Measurements from ENCODE around the gene GABRG3. TPM values are rescaled to one million over a fixed set of nuclear protein-coding genes. Genes with fewer than 3 reads are reported as not detected.

The GABRG3 gene
- total and polyA plus RNA-seq, 12 donors = 0.08 to 1.1 (median 0.44) TPM; not detected in 5

DNA sequence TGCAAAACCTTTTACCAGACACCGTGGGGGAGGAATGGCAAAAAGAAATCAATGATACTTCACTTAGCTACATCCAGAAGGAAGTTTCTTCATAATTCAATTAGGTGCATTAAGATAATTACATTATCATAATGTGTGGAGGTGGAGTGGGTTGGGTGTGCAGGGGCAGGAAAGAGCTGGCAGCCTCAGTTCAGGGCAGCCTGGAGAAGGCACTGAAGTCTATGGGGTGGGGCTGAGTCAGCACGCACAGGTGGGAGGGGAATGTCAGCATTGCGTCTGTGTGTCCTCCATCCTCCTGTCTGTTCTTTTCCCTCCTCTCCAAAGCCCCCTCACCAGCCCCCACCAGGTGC, 278.8 kb downstream of the GABRG3 start:
- Histone ChIP-seq H3K27ac (no peak overlapping the region), H3K9me3 (replicated peaks in 1 of 3) (no peaks in the 10 kb centered on the region), H3K27me3 (no peaks in the 10 kb centered on the region), H3K36me3 (replicated peaks in 1 of 2) (no peaks in the 10 kb centered on the region), H3K4me1 (replicated peaks in 1 of 2) (no peaks in the 10 kb centered on the region), H3K4me3 (no peak overlapping the region)
- DNase-seq = no peak
- intact Hi-C loops (cut with DNase I) = no loop called here
- TF ChIP-seq POLR2A (IDR thresholded peaks at IDR 0.05) = no peak
- TF ChIP-seq, protein P1, sequence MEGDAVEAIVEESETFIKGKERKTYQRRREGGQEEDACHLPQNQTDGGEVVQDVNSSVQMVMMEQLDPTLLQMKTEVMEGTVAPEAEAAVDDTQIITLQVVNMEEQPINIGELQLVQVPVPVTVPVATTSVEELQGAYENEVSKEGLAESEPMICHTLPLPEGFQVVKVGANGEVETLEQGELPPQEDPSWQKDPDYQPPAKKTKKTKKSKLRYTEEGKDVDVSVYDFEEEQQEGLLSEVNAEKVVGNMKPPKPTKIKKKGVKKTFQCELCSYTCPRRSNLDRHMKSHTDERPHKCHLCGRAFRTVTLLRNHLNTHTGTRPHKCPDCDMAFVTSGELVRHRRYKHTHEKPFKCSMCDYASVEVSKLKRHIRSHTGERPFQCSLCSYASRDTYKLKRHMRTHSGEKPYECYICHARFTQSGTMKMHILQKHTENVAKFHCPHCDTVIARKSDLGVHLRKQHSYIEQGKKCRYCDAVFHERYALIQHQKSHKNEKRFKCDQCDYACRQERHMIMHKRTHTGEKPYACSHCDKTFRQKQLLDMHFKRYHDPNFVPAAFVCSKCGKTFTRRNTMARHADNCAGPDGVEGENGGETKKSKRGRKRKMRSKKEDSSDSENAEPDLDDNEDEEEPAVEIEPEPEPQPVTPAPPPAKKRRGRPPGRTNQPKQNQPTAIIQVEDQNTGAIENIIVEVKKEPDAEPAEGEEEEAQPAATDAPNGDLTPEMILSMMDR (IDR thresholded peaks at IDR 0.05) = no peak
- 72 to 87% (median 77%) methylated on average over 3 of the region's 3 CpGs for WGBS, 4 donors

DNA sequence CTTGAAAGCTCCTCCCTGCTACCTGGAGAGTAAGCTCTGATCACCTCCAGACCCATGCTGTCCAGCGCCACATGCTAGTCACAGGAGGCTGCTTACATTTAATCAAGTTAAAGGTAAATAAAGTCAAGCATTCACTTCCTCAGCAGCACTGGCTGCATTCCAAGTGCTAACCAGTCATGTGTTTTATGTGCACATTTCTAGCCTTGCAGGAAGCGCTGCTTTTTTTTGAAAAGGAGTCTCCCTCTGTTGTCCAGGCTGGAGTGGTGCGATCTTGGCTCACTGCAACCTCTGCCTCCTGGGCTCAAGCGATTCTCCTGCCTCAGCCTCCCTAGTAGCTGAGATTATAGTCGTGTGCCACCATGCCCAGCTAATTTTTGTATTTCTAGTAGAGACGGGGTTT, 279.2 kb downstream of the GABRG3 start:
- no peaks in the 10 kb centered on the region for H3K36me3 ChIP-seq (replicated peaks in 1 of 2)
- TF ChIP-seq, protein P1 (IDR thresholded peaks at IDR 0.05) = no peak
- no peak for TF ChIP-seq POLR2A (IDR thresholded peaks at IDR 0.05)
- no peaks in the 10 kb centered on the region for H3K9me3 ChIP-seq (replicated peaks in 1 of 3)
- H3K4me3 ChIP-seq = no peak overlapping the region
- WGBS, 4 donors = 80 to 91% (median 82%) methylated on average over 6 of the region's 6 CpGs
- intact Hi-C loops (cut with DNase I) = no loop called here
- H3K27ac ChIP-seq = no peak overlapping the region
- no peak for DNase-seq
- no peaks in the 10 kb centered on the region for H3K27me3 ChIP-seq
- H3K4me1 ChIP-seq (replicated peaks in 1 of 2) = no peaks in the 10 kb centered on the region

DNA sequence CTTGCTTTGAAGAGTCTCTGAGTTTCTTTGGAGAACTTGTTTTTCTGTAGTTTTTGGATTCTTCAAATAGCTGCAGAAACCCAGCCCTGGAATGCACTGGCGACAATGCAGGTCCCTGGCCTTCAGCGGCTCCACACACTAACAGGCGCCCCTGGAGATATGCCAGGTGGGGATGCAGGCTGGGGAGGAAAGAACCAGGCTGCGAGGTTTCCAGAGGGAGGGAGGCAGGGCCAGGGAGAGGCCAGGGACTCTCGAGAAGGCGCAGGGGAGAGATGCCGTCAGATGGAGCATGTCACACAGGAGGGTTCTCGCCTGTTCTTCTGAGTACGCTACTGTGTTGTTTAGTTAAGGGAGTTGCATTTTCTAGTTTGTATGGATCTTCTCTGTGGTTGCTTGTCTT, 283.1 kb downstream of the GABRG3 start:
- DNase-seq = no peak
- H3K27me3 ChIP-seq = no peaks in the 10 kb centered on the region
- no peaks in the 10 kb centered on the region for H3K9me3 ChIP-seq (replicated peaks in 1 of 3)
- TF ChIP-seq, protein P1 (IDR thresholded peaks at IDR 0.05) = no peak
- TF ChIP-seq POLR2A (IDR thresholded peaks at IDR 0.05) = no peak
- H3K4me1 ChIP-seq (replicated peaks in 1 of 2) = no peaks in the 10 kb centered on the region
- H3K36me3 ChIP-seq (replicated peaks in 1 of 2) = no peaks in the 10 kb centered on the region
- H3K4me3 ChIP-seq = no peak overlapping the region
- intact Hi-C loops (cut with DNase I) = no loop called here
- 45 to 66% (median 57%) methylated on average over 9 of the region's 9 CpGs for WGBS, 4 donors
- no peak overlapping the region for H3K27ac ChIP-seq

DNA sequence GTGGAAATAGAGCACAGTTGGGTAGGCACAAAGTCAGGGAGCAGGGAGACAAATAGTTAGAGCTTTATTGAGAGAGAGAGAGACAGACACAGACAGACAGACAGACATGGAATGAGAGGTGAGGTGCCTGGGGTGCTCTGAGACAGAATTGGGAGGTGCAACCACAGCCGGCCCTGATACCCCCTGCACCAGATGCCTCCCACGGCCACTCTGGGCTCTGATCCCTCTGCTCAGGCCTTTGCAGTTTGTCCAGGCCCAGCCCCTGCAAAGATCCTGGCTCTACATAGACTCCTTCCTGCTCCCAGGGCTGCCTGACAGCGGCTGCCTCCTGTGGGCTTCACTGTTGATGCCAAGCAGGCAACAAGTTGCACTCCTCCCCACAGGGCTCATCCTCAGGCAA, 283.8 kb downstream of the GABRG3 start:
- Histone ChIP-seq H3K27me3 (no peaks in the 10 kb centered on the region), H3K4me1 (replicated peaks in 1 of 2) (no peaks in the 10 kb centered on the region), H3K27ac (no peak overlapping the region), H3K36me3 (replicated peaks in 1 of 2) (no peaks in the 10 kb centered on the region), H3K4me3 (no peak overlapping the region), H3K9me3 (replicated peaks in 1 of 3) (no peaks in the 10 kb centered on the region)
- intact Hi-C loops (cut with DNase I) = no loop called here
- 68 to 89% (median 84%) methylated on average over 1 to 3 of the region's 3 CpGs for WGBS, 4 donors
- no peak for TF ChIP-seq POLR2A (IDR thresholded peaks at IDR 0.05)
- TF ChIP-seq, protein P1 (IDR thresholded peaks at IDR 0.05) = no peak
- no peak for DNase-seq

Data from adrenal gland (tissue), 12 donors.